Urinary bladder (tissue), 4 donors: ENCODE data around the gene CALHM1. TPM values are rescaled to one million over a fixed set of nuclear protein-coding genes. Genes with fewer than 3 reads are reported as not detected.

Source experiments
- DNase-seq: peaks from one replicate; pipeline ENCODE4 v3.0.0-alpha.2; 2015; ENCODE audit errors: extremely low spot score
- H3K27ac ChIP-seq: one replicate; pipeline ENCODE4 v1.5.1; 2013; ENCODE audit warnings: low read depth, mild to moderate bottlenecking, moderate library complexity
- H3K36me3 ChIP-seq: one replicate; pipeline ENCODE4 v1.6.1; 2013; ENCODE audit warnings: mild to moderate bottlenecking, moderate library complexity; ENCODE audit not compliant: insufficient read depth
- H3K4me1 ChIP-seq: one replicate; pipeline ENCODE4 v1.6.1; 2013; ENCODE audit warnings: mild to moderate bottlenecking, moderate library complexity; ENCODE audit not compliant: insufficient read depth
- H3K4me3 ChIP-seq: one replicate; pipeline ENCODE4 v1.5.1; 2013; ENCODE audit warnings: low read depth, low read length
- WGBS: extraction: QIAGEN DNeasy Blood & Tissue Kit; methylation state at CpG from one replicate; pipeline ENCODE4 v1.1.7; 2013; 5-methylcytosine and 5-hydroxymethylcytosine counted together
- polyA plus RNA-seq: library from polyadenylated mRNA; stranded (reverse); fragments of 200-250 nt; gene quantifications from one replicate; pipeline ENCODE4 v1.2.3, GENCODE V29; 2013
- total RNA-seq: library from RNA; depleted of rRNA; stranded (reverse); fragments of >200 nt; gene quantifications from one replicate; pipeline ENCODE4 v1.2.3, GENCODE V29; 2014
- donor health status: healthy with polysubstance abuse.
- donor health status: healthy.

CALHM1 gene
- total and polyA plus RNA-seq, 2 donors, result not detected

DNA sequence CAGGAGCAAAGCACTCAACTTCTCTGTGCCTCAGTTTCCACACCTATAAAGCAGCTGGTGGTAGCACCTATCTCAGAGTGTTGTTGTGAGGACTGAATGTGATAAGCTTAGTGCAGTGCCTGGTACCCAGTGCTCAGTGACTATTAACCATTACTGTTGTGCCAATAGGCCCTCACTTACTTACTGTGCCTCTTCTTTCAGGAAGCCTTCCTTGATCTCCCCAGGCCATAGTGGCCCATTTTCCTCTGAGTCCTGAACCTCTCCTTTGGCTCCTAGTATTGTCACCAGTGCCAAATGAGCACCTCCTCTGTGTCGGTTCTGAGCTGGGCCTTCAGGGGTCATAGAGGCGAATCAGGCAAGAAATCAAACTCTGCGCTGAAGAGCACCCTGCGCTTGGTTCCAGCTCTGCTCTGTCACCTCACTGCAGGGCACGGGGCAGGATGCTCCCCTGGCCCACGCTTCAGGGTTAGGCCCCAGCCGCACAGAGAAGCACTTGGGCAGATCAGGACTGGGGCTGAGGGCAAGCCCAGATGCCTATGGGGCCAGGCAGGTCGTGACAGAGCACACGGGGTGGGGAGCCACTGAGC lies 2.5 kb downstream of the CALHM1 start:
- WGBS, result 93% methylated on average over 9 of the region's 9 CpGs
- DNase-seq, result no peak
- Histone ChIP-seq H3K4me1 (no peaks in the 10 kb centered on the region), H3K27ac (no peak overlapping the region), H3K4me3 (no peak overlapping the region), H3K36me3 (no peaks in the 10 kb centered on the region)

DNA sequence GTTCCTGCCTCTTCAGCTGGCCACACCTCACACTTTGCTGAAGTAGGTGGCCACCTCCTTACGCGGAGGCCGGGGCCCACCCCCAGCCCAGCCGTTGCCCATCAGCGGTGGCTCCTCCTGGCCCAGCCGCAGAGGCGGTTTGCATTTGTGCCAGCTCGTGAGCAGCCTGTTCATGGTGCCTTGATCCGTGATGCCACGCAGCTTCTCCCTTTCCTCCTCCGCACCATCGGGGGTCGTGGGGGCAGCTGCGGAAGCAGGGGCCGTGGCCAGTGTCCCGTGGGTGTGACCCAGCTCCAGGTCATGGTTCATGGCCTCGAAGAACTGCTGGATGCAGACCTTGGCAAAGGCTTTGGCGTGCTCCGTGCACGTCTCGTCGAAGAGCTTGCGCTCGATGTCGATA lies 3.5 kb downstream of the CALHM1 start:
- DNase-seq, result no peak
- Histone ChIP-seq H3K4me3 (no peak overlapping the region), H3K36me3 (no peaks in the 10 kb centered on the region), H3K4me1 (no peaks in the 10 kb centered on the region), H3K27ac (no peak overlapping the region)
- 88% methylated on average over 25 of the region's 25 CpGs for WGBS

DNA sequence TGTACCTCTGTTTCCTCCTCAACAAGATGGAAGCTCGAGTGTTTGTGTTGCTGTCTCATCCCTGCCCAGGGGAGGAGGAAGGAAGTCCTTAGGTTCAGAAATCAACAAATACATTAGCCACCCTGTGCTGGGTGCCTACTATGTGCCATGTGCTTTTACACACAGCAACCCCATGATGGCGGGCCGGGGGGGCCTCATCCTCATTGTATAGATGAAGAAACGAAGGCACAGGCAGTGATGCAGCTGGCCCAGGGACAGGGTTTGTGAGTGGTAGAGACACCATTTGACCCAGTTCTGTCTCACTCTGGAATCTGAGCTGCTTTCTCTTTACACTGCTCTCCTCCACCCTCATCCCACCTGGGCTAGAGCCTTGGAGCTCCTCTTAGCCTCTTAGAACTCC lies 4.7 kb downstream of the CALHM1 start:
- 91% methylated on average over 4 of the region's 4 CpGs for WGBS
- DNase-seq, result no peak
- H3K4me3 ChIP-seq, result no peak overlapping the region
- no peaks in the 10 kb centered on the region for H3K36me3 ChIP-seq
- H3K4me1 ChIP-seq, result no peaks in the 10 kb centered on the region
- no peak overlapping the region for H3K27ac ChIP-seq

DNA sequence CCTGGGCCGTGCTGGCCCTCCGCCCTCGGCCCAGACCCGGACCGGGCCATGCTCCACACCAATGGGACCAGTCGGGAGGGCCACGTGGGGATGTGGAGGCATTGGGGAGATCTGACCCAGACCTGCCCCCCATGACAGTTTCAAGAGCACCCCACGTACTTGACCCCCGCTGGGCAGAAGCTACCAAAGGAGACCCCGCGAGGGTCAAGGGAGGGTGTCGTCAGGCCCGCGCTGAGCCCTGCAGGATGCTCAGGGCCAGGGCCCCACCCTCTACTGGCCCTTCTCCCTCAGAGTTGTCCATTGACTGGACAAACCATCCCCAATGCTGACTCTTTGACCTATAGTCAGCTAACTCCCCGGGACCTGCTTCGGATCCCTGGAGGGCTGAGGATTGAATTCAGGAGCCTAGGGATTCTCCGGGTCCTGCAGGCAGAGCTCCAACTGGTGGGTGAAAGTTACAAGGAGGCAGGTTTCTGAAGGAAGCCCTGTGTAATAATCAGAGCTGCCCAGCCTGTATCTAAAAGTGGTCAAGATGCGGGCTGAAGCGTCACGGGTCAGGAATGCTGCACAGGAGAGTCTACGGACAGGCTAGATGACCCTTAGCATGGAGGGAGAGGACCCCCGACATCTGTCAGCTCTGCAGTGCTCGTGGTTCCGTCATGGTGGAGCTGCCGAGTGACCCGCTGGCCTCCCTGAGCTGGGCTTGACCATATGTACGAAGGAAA lies 6.0 kb downstream of the CALHM1 start:
- Histone ChIP-seq H3K36me3 (no peaks in the 10 kb centered on the region), H3K4me1 (no peaks in the 10 kb centered on the region), H3K4me3 (peak overlapping the region; percentile 86), H3K27ac (peak overlapping the region; percentile 91)
- DNase-seq, result no peak
- 25% methylated on average over 27 of the region's 27 CpGs for WGBS

DNA sequence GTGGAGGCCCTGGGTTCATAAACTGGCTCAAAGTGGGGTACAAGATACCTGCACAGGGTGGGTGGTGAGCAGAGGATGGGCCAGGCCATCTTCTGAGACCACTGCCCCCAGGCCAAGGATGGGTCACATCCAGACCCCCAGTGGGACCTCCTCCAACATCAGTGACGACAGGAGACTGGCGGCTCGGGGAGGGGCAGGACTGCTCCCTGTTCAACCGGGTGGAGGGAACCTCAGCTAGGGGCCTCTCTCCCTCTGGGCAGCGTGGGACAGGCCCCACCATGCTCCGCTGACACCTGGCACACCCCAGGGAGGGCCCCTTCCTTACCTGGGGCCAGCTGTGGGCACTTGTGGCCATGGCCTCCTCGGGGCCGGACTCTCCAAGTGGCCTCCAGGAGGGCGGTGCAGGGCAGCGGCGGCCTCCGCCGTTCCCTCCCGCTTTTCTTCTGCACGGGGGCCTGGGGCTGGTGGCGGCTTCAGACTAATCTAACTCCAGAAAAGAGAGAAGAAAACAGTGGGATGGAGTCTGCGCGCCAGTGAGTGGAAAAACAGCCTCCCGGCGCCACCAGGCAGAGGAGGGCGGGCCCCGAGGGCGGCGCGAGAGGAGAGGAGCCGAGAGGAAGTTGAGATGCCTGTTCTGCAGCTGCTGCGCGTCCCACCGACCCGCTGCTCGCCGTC lies 6.7 kb downstream of the CALHM1 start, which contains the start of gene CALHM2:
Gene CALHM2, minus strand, starts transcription at position 540 of the 675 bp plus-strand sequence. CDS start 2,429 bp downstream, outside the sequence.
- Histone ChIP-seq H3K4me3 (peak within 1 kb of the TSS; percentile 86), H3K36me3 (peaks cover 1% of the 10 kb centered on the region), H3K27ac (peak within 1 kb of the TSS; percentile 91), H3K4me1 (no peaks in the 10 kb centered on the region)
- DNase-seq, result peak; percentile 48
- WGBS, result under 1% methylated on average over 32 of the region's 32 CpGs

DNA sequence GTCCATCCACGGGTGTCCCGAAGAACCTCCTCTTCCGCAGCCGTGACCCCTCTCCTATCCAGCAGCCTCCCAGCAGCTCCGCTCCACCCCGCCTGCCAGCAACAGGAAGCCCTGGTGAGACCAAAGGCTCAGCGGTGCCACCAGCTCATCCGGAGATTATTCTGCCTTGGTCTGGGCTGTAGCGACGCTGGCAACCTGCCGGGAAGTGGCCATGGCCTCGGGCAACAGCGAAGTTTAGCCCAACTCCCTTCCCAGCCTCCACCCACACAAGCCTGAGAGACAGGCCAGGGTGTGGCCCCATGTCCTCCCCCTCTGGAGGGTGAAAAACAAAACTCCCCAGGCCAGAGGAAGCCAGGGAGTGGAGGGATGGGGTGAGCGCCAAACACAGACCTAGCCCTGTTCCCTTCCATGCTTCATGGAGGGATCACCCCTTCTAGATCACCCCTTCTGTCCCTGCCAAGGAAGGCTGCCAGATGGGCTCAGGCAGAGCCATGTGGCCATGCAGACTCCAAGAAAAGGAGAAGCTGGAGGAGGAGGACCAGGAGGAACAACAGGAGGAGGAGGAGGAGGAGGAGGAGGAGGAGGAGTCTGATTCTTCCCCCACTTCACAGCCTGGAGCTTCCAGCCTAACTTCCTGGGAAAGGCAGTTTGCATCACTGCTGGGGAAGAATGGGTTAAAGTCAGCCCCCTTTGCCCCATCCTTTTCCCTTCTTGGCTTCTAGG lies 7.4 kb downstream of the CALHM1 start:
- DNase-seq, result no peak

DNA sequence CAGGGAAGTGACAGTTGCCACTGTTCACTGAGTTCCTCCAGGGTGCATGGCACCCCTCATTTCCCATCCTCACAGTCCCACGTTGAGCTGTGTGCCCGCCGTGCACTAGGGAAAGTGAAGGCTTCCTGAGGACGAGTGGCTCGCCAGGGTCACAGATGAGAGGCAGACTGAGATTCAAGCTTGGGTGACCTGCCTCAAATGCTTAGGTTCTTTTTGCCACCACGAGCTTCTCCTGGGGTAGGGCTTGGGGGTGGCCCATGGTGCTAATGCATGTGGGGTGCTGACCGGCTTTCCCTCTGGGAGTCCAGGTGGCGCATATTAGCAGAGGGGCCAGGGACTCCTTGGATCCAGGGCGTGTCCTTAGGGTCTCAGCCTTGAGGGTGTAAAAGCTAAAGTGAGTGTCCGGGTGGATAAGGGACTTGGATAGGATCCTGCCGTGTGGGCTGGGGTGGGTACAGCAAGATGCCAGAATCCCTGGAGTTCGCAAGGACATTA lies 8.5 kb downstream of the CALHM1 start:
- H3K4me1 ChIP-seq, result no peaks in the 10 kb centered on the region
- no peak for DNase-seq
- 82% methylated on average over 12 of the region's 12 CpGs for WGBS
- no peak overlapping the region for H3K27ac ChIP-seq
- peaks cover 2% of the 10 kb centered on the region for H3K36me3 ChIP-seq
- H3K4me3 ChIP-seq, result peak overlapping the region; percentile 86

More for the DNA sequence above, 7.4 kb downstream of the CALHM1 start:
- Histone ChIP-seq H3K4me1 (no peaks in the 10 kb centered on the region), H3K36me3 (peaks cover 2% of the 10 kb centered on the region), H3K4me3 (peak overlapping the region; percentile 86), H3K27ac (peak overlapping the region; percentile 91)
- 6% methylated on average over 14 of the region's 14 CpGs for WGBS

DNA sequence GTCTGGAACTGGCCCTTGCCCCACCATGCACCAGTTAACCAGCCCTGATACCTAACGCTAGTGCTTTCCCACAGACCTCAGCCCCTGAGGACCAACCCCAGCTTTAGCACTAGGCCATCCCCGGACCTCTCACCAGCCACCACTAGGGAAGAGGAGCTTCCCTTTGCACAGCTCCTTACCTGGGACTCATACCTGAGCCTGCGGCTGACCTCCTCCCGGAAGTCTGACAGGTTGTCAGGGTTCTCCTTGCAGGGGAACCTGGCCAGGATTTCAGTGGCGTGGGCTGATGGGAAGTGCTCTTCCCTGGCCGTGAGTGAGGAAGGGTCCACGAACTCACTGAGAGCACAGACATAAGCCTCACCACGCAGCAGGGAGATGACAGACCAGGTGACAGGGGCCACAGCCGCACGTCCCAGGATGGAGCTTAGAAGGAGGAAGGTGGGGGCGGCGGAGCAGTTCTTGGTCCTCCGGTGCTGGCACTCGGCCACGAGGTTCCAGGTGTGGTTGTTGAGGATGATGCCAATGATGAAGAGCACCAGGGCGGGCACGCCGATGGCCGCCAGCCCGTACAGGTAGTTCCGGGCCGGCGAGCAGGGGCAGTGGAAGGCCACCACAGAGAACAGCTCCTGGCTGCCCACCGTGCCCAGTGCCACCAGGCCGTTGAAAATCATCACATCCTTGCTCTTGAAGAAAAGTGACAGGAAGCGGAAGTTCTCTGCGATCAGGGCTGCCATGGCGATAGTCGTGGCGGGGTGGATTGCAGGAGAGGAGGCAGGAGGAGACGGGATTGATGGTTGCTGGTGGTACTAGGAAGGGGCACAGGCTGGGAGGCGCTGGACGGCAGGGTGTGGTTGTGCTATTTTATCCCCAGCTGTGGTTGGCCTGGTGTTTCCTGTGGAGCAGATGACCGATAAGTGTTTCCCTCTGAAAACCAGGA lies 9.2 kb downstream of the CALHM1 start:
- H3K4me1 ChIP-seq, result no peaks in the 10 kb centered on the region
- no peak for DNase-seq
- no peak overlapping the region for H3K4me3 ChIP-seq
- peaks cover 2% of the 10 kb centered on the region for H3K36me3 ChIP-seq
- WGBS, result 86% methylated on average over 34 of the region's 34 CpGs
- no peak overlapping the region for H3K27ac ChIP-seq

DNA sequence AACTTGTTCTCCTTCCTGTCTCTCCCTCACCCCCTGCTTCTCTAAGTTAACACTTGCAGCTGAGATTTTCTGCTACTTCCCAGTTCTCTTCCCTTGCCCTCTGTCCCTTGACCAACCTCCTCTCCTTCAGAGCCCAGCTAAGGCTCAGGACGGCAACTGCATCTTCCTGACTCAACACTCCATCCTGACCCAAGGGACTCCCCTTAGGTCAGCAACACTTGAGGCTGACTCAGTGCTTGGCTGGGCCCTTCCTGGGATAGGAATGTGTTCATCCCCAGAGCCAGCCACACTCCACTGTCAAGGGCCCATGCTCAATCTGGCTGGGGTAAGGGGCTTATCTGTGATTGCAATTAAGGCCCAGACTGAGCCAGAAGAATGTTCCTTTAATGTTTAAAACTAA lies 10.0 kb downstream of the CALHM1 start:
- DNase-seq, result no peak
- Histone ChIP-seq H3K4me1 (no peaks in the 10 kb centered on the region), H3K4me3 (no peak overlapping the region), H3K36me3 (peaks cover 2% of the 10 kb centered on the region), H3K27ac (no peak overlapping the region)
- WGBS, result 34% methylated on average over 1 of the region's 1 CpG

DNA sequence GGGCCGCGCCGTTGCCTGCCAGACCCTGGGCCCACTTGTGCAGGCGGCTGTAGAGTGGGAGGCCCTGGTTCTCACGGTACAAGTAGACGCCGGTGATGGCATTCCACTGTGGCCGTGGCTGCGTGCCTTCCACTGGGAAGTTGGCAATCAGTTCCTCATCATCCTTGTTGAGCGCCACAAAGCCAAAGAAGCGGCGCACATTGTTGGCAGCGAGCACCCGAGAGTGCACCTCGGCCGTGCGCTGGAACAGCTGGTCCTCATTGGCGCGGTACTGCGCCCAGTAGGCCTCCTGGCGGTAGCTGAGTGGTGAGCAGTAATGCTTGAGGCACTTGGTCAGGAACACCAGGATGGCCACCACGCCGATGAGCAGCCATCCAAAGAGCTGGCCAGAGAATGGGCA lies 11.5 kb downstream of the CALHM1 start:
- Histone ChIP-seq H3K4me3 (no peak overlapping the region), H3K4me1 (no peaks in the 10 kb centered on the region), H3K27ac (no peak overlapping the region), H3K36me3 (peaks cover 5% of the 10 kb centered on the region)
- WGBS, result 95% methylated on average over 23 of the region's 23 CpGs
- no peak for DNase-seq

DNA sequence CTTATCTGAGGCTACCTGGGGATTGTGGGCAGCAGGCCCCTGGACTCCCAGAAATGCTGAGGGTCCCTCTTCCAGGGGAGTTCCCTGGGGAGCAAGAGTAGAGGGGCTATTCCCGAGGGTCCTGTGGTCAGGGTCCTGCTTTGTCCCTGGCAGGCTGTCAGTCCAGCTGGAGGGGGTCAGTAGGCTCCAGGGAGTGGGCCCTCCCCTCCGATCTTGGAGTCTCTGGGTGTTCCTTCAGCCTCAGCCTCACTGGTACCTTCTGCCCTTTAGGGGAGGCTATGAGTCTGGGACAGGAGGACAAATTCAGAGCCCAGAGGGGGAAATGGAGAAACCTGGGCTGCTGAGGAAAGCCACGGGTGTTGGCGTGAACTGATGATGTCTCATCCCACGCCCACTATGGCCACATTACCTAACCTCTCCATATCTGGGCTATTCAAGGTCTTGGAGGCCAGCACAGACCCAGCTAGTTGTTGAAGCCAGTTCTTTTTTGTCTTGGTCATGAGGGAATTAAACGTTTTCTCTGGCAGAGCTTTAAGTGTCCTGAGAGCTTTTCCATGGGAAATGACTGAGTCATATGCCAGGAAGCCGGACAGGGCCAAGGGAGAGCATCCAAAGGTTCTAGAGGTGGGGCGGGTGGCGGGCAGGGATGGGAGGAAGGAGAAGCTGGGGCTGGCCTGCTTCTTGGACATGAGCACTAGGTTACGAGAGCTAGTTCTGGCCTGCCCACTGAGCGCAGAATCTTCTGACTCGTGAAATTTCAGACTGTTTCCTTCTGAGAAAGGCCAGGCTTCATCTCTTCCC lies 12.7 kb downstream of the CALHM1 start:
- H3K4me3 ChIP-seq, result no peak overlapping the region
- H3K4me1 ChIP-seq, result no peaks in the 10 kb centered on the region
- peak overlapping the region; percentile 83 for H3K27ac ChIP-seq
- WGBS, result 49% methylated on average over 12 of the region's 12 CpGs
- DNase-seq, result no peak
- H3K36me3 ChIP-seq, result peaks cover 6% of the 10 kb centered on the region

DNA sequence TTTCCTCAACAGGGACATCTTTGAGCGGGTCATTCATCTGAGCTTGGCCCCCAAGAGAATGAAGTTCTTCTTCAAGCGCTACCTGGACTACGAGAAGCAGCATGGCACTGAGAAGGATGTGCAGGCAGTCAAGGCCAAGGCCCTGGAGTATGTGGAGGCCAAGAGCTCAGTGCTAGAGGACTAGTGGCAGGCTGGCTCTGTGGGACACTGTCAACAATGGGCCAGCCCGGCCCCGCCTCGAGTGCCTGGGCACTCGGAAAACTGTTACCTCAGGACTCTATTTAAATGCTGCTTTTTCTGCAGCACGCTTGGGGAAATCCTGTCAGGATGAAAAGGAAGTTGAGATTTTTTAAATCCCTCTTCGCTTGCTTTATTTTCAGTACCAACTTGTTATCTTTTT lies 13.3 kb downstream of the CALHM1 start:
- DNase-seq, result no peak
- 85% methylated on average over 9 of the region's 9 CpGs for WGBS
- Histone ChIP-seq H3K36me3 (peaks cover 8% of the 10 kb centered on the region), H3K27ac (peak overlapping the region; percentile 83), H3K4me1 (no peaks in the 10 kb centered on the region), H3K4me3 (no peak overlapping the region)
